ENCODE data around the gene PSG4.
"Not testable (repeated sequence)": the region's sequence is repeated elsewhere in the genome, so short reads cannot be mapped to it uniquely, and the experiment has no call there.

Gene PSG4

GRCh38 chr19:43205471-43206105 lies at the start of gene PSG4:
Gene PSG4, minus strand, starts transcription at chr19:43205638. Its CDS starts 102 bp downstream, at chr19:43205536.
- not testable (repeated sequence) for DNase-seq

DNA sequence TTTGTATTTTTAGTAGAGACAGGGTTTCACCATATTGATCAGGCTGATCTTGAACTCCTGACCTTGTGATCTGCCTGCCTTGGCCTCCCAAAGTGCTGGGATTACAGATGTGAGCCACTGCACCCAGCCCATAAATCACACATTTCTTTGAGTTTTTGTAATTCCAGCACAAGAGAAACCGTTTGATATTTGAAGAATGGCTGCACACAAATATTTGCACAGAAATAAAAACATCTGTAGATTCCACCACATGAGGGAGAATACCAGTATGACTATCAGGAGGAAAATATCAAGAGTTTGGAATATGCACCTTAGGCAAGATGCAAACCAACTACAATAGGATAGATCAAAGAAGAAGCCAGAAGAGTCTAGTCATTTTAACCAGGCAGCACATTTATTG lies 46.0 kb upstream of the PSG4 start:
- DNase-seq, result not testable (repeated sequence)

GRCh38 chr19:43250296-43250695 lies 44.9 kb upstream of the PSG4 start:
- not testable (repeated sequence) for DNase-seq

GRCh38 chr19:43248635-43249002 lies 43.2 kb upstream of the PSG4 start:
- DNase-seq, result not testable (repeated sequence)

DNA sequence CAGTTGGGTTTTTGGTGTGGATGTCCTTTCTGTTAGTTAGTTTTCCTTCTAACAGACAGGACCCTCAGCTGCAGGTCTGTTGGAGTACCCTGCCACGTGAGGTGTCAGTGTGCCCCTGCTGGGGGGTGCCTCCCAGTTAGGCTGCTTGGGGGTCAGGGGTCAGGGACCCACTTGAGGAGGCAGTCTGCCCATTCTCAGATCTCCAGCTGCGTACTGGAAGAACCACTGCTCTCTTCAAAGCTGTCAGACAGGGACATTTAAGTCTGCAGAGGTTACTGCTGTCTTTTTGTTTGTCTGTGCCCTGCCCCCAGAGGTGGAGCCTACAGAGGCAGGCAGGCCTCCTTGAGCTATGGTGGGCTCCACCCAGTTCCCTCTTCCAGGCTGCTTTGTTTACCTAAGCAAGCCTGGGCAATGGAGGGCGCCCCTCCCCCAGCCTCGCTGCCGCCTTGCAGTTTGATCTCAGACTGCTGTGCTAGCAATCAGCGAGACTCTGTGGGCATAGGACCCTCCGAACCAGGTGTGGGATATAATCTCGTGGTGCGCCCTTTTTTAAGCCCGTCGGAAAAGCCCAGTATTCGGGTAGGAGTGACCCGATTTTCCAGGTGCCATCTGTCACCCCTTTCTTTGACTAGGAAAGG lies 41.9 kb upstream of the PSG4 start:
- not testable (repeated sequence) for DNase-seq

DNA sequence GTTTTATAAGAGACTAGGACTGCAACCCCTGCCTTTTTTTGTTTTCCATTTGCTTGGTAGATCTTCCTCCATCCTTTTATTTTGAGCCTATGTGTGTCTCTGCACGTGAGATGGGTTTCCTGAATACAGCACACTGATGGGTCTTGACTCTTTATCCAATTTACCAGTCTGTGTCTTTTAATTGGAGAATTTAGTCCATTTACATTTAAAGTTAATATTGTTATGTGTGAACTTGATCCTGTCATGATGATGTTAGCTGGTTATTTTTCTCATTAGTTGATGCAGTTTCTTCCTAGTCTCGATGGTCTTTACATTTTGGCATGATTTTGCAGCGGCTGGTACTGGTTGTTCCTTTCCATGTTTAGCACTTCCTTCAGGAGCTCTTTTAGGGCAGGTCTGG lies 40.4 kb upstream of the PSG4 start:
- DNase-seq, result not testable (repeated sequence)

- DNase-seq, result not testable (repeated sequence)
These were observed 36.8 kb upstream of the PSG4 start for GRCh38 chr19:43242211-43242610.

- not testable (repeated sequence) for DNase-seq
These were observed 32.8 kb upstream of the PSG4 start for GRCh38 chr19:43238213-43238612.

GRCh38 chr19:43235686-43236085 lies 30.2 kb upstream of the PSG4 start:
- DNase-seq, result not testable (repeated sequence)

- no peak for DNase-seq
These were observed 23.9 kb upstream of the PSG4 start for GRCh38 chr19:43229315-43229714.

DNA sequence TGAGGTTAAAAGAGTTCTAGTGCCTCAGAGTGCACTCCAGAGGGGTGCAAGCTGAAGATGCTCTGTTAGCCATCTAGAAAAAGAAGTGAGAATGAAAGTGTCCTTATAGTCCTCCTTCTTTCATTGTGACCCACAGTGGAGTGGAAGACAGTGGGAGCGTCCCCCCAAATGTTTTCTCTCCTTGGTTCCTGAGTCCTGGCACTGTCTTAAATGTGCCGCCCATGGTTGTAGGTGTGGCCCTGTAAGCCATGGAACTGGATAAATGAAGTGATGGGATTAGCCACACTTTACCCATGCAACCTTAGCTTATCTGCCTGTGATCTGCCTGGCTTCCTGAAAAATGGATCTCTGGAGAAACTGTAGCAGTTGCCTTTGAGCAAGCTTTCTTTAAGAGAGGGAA lies 23.3 kb upstream of the PSG4 start:
- not testable (repeated sequence) for DNase-seq

- not testable (repeated sequence) for DNase-seq
These were observed 21.5 kb upstream of the PSG4 start for GRCh38 chr19:43226986-43227385.

DNA sequence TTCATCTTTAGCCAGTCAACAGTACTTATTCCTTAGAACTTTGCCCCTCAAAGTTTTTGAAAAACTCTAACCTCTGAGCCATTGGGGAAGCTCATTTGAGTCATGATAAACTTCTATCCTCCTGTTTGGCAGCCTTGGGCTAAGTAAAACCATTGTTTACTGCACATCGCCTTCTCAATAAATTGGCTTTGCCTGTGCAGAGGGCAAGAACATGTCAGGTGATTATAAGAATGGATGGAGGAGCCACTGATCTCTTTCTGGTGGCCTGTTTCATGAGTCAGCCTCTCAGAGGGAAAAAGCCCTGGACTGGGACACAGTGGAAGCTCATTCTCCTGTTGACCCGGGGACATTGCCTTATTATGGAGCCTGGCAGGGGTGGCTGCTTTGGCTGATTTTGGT lies 19.4 kb upstream of the PSG4 start:
- no peak for DNase-seq

DNA sequence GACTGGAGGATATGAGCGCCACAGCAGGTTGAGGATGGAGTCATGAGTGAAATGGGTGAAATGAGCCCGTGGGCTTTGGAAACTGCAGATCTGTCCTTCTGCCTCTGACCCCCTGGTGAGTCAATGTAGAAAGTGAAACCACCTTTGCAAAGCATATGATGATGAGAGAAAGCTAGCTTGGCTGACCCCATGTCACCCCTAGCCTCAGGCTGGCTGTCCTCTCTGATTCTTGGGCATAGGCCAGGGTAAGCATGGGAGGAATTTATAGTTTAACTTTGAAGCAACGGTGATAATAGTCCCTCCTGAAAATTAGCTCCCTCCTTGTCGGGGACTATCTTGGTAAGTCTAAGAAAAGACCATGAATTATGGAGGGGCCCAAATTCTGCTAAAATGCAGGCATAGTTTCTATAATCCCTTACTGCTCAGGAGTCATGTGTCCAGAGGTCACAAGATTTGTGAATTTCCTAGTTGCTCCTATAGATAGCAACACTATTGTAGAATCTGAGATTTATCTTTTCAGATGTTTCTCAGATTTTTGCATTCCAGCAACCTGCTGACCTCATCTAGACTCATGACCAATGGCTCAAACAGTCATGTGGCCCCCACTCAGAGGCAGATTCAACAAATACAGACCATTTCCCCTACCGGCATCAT lies 18.9 kb upstream of the PSG4 start:
- not testable (repeated sequence) for DNase-seq

DNA sequence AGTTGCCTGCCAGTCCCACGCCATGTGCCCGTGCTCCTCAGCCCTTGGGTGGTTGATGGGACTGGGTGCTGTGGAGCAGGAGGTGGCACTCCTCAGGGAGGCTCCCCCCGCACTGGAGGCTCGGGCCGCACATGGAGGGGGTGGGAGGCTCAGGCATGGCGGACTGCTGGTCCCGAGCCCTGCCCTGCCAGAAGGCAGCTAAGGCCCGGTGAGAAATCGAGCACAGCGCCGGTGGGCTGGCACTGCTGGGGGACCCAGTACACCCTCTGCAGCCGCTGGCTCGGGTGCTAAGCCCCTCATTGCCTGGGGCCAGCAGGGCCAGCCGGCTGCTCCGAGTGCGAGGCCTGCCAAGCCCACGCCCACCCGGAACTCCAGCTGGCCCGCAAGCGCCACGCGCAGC lies 16.5 kb upstream of the PSG4 start:
- DNase-seq, result not testable (repeated sequence)

DNA sequence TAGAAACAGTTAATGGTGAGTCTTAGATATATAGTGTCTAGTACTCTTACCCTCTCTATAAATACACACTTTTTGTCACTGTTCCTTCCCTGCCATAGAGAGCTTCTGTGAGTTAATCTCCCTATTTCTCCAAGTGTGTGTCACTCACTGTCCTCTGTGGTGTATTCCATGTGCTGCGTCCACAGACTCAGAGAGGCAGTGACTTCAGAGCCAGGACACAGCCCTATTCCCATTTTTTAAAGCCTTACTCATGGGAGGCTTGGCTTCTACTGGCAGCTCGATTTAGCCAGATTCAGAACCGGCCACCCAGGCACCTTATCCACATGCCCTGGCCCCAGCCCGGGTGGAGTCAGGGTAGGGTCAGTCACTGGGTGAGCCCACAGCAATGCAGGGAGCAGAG lies 13.7 kb upstream of the PSG4 start:
- DNase-seq, result not testable (repeated sequence)

GRCh38 chr19:43215881-43216280 lies 10.4 kb upstream of the PSG4 start:
- DNase-seq, result not testable (repeated sequence)

DNA sequence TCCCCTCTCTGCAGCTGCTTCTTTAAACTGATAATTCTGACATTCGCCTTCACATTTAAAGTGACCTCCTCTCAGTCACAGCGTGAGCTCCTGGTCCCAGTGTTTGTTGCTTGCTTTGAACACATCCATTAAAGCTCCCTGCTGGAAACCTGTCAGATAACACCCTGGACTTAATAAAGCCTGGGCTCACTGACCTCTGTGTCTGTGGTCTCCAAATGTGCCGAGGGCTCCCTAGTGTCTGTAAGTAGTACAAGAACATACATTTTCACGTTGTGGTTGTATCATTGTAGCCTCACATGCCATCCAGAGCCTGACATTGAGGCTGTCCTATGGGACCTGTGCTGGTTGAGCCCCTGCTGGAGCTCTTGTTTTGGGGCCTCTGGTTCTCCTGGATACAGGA lies 2.6 kb upstream of the PSG4 start:
- no peak for DNase-seq

DNA sequence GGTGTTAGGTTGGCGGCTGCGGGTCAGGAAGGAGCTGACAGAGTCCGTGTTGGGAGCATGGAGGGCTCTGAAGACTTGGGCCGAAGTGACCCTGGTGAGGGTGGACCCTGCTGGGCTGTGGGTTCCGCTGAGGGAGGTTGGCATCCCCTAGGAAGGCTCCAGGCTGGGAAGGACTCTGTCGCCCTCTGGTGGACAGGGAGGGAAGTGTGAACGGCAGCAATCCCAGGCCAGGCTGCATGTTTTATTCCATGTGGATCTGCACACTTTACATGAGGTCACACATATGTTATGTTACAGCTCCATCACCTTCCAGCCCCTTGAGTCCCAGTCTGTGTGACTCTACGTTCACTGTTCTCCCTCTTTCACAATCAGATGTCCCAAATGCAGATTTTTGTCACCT lies 1.7 kb upstream of the PSG4 start:
- DNase-seq, result not testable (repeated sequence)

GRCh38 chr19:43203611-43204010 lies 1.8 kb downstream of the PSG4 start:
- DNase-seq, result not testable (repeated sequence)

DNA sequence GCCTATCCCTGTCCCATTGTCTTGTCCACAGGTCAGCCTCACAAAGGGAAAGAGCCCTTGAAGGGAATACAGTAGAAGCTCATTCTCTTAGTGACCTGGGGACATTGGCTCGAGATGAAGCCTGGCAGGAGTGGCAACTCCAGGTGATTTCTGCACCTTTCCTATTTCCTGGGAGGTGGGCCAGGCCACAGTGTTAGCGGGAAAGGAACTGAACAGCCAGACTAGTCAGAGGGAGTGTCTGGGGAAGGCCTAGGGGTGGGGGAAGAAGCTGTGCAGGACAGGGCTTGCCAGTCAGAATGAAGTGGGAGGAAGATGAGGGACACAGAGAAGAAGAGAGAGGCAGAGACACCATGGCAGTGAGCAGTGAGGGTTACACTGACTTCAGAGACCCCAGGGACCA lies 3.5 kb downstream of the PSG4 start:
- not testable (repeated sequence) for DNase-seq

GRCh38 chr19:43201337-43201801 lies 4.1 kb downstream of the PSG4 start:
- not testable (repeated sequence) for DNase-seq

GRCh38 chr19:43198686-43199419 lies 6.6 kb downstream of the PSG4 start:
- DNase-seq, result not testable (repeated sequence)

All from NCI-H2171 (cell line).